ENCODE measurements around the gene ARHGAP25.

Gene ARHGAP25

DNA sequence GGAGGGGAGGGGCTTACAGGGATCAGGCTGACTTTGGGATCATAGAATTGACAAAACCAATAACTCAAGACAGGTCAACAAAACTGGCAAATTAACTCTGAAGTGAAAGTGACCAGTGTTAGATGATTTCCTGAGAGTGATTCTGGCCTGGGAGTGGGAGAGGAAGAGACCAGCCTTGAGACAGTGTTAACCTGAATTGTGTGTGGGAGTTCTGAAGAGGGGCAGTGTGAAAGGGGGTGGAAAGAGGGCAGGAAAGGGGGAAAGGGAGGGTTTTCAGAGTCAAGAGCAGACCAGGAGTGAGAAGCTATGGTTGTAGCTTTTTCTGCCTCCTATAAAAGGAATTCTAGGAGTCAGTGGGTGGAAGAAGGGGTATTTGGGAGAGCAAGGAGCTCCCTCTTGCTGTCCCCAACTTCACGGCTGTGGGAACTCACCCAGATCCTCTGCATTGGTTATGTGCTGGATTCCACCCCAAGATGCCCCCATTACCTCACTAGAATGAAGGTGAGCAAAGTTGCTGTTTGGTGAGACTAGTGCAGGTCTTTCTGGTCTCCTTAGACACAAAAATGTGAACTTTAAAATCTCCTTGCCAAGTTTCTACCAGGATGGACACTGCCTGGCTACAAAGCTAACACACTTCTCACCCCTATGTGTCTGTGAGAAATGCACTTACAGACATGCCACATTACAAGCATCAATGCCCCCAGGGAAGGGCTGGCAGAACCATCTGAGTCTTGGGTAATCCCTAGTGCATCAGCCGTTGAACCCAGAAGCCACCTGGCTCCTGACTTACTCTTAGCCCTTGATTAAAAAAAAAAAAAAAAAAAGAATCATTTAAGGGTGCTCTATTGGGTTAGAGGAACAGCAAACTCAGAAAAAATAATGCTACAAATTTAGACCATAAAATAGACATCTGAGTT, 75.0 kb downstream of the ARHGAP25 start:
- no peak for FAIRE-seq
- no peak for DNase-seq (ENCODE audit: insufficient read length)
- no peak for TF ChIP-seq POLR2A (IDR thresholded peaks at IDR 0.05; ENCODE audit: low read depth, low read length)
- no peak for TF ChIP-seq POLR2AphosphoS5 (IDR thresholded peaks at IDR 0.05; ENCODE audit: low read depth, low read length)
- no peak for TF ChIP-seq TAF1 (IDR thresholded peaks at IDR 0.05; ENCODE audit: borderline replicate concordance, low read depth, low read length)

DNA sequence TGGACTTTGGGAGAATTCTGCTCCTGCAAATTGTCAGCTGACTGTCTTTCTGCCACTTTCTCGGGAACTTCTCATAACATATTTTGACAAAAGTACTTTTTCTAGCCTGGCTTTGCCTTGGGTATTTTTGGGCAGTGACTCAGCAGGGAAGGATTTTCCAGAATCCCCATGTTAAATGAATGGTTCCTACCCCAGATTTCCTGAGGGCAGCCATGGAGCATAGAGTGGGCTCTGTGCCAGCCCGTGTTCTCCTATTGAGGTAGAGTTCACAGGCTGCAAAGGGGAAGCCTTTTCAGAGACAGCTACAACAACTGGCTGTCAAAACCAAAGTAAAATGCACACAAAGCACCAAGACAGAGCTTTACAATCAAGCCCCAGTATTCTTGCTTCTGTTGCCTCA, 76.8 kb downstream of the ARHGAP25 start:
- TF ChIP-seq POLR2A (IDR thresholded peaks at IDR 0.05; ENCODE audit: low read depth, low read length) (no peak), TAF1 (IDR thresholded peaks at IDR 0.05; ENCODE audit: borderline replicate concordance, low read depth, low read length) (no peak), POLR2AphosphoS5 (IDR thresholded peaks at IDR 0.05; ENCODE audit: low read depth, low read length) (no peak)
- FAIRE-seq: no peak
- no peak for DNase-seq (ENCODE audit: insufficient read length)

DNA sequence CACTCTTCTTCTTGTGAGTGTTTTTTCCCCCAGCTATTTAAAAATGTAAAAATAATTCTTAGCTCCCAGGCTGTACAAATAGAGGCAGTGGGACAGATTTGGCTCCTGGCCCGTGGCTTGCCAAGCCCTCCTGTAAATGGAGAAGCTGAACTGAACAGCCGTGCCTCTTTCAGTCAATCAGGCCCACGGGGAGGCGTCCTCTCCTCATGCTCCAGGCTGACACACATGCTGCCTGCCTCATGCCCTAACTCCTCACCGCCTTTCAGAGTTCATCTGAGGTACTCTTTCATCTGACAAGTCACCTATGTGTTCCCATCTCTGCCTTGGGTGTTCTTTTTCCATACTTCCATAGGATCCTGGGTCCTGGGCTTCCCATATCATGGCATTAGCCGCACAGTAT, 77.6 kb downstream of the ARHGAP25 start:
- no peak for FAIRE-seq
- DNase-seq (ENCODE audit: insufficient read length): no peak
- TF ChIP-seq TAF1 (IDR thresholded peaks at IDR 0.05; ENCODE audit: borderline replicate concordance, low read depth, low read length): no peak
- no peak for TF ChIP-seq POLR2AphosphoS5 (IDR thresholded peaks at IDR 0.05; ENCODE audit: low read depth, low read length)
- no peak for TF ChIP-seq POLR2A (IDR thresholded peaks at IDR 0.05; ENCODE audit: low read depth, low read length)

DNA sequence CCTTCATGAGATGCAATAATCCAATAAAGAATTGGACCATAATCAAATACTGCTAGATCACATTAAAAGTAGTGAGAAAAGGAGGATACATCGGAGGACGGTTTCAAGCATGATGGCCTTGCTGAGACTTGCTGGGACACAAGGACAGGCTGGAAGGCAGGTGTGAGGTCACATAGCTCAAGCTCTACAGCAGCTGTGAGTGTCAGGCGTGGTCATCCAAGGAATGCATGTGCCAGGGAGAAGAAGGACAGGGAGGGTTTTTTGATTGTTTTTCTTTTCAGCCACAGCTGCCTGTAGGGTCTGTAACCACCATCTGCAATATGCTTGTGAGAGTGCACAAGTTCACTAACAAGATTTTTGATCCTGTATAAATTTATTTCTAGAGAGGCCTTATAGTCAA, 79.0 kb downstream of the ARHGAP25 start:
- DNase-seq (ENCODE audit: insufficient read length) (no peak), FAIRE-seq (no peak)
- no peak for TF ChIP-seq TAF1 (IDR thresholded peaks at IDR 0.05; ENCODE audit: borderline replicate concordance, low read depth, low read length)

DNA sequence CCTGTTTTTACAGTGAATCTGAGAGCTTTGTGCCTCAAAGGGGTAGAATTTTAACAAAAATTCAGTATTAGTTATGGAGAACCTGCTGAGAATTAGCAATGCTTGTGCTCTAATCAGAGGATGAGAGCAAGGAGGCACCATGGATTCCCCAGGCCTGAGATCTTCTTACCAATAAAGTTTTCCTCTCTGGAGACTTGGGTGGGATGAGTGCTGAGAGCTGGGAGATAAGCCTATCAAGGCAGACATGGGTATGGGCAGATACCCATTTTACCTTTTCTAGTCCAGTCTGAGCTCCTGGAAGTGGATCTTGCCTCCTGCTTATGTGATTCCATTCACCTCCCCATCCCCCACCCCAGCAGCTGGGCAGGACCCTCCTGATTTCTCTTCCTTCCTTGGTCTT, 82.7 kb downstream of the ARHGAP25 start:
- DNase-seq (ENCODE audit: insufficient read length) (no peak), FAIRE-seq (no peak)
- TF ChIP-seq POLR2A (IDR thresholded peaks at IDR 0.05; ENCODE audit: low read depth, low read length): no peak
- TF ChIP-seq TAF1 (IDR thresholded peaks at IDR 0.05; ENCODE audit: borderline replicate concordance, low read depth, low read length): no peak
- no peak for TF ChIP-seq POLR2AphosphoS5 (IDR thresholded peaks at IDR 0.05; ENCODE audit: low read depth, low read length)

DNA sequence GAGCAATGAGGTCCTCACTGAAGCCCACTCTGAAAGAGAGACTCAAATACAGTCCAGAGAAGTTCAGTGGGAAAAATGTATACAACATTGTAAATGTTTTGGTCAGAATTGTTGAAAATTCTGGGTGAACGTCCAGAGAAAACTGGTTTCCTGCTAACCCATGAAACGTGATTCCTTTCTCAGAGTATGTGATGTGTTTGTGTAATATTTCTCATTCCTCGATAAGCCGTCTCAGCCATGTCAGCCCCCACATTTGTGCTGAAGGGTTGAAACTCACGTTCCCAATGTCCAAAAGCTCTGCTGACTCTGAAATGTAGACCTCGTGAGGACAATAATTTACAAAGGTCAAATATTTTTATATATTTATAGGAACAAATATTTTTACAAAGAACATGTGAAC, 84.9 kb downstream of the ARHGAP25 start:
- TF ChIP-seq TAF1 (IDR thresholded peaks at IDR 0.05; ENCODE audit: borderline replicate concordance, low read depth, low read length): no peak
- no peak for TF ChIP-seq POLR2AphosphoS5 (IDR thresholded peaks at IDR 0.05; ENCODE audit: low read depth, low read length)
- TF ChIP-seq POLR2A (IDR thresholded peaks at IDR 0.05; ENCODE audit: low read depth, low read length): no peak
- FAIRE-seq (no peak), DNase-seq (ENCODE audit: insufficient read length) (no peak)

DNA sequence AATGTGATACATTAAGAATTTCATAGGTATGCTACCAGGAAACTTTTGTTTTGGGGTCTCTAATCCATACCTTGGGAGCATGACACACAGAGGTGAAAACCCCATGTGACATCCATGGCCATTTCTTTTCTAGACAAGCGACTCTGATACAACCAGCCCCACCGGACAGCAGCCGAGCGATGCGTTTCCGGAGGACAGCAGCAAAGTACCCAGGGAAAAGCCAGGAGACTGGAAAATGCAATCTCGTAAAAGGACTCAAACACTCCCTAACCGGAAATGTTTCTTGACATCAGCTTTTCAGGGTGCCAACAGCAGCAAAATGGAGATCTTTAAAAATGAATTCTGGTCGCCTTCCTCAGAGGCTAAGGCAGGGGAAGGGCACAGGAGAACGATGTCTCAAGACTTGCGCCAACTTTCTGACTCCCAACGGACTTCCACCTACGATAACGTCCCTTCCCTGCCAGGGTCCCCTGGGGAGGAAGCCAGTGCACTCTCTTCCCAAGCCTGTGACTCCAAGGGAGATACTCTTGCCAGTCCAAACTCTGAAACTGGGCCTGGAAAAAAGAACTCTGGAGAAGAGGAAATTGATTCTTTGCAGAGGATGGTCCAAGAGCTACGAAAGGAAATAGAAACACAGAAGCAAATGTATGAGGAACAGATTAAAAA, 87.7 kb downstream of the ARHGAP25 start:
- no peak for FAIRE-seq
- TF ChIP-seq POLR2AphosphoS5 (IDR thresholded peaks at IDR 0.05; ENCODE audit: low read depth, low read length) (no peak), TAF1 (IDR thresholded peaks at IDR 0.05; ENCODE audit: borderline replicate concordance, low read depth, low read length) (no peak), POLR2A (IDR thresholded peaks at IDR 0.05; ENCODE audit: low read depth, low read length) (no peak)
- DNase-seq (ENCODE audit: insufficient read length): no peak

DNA sequence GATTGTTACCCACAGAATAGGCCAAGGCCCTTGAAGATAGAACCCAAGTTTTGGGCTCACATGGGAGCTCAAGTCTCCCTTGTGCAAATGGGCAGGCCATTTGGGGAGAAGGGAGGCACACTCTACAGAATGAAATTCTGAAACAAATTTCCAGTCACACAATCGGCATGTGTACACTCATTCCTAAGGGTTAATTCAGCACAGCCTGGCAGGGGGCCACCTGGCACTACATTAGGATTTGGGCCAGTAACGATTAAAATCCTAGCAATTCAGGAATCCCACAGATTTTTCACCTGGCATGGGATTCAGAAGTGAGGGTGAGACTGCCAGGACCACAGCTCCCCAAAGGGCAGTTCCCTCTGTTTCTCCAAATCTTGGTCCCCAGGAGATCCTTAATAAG, 90.2 kb downstream of the ARHGAP25 start:
- no peak for TF ChIP-seq POLR2A (IDR thresholded peaks at IDR 0.05; ENCODE audit: low read depth, low read length)
- no peak for TF ChIP-seq POLR2AphosphoS5 (IDR thresholded peaks at IDR 0.05; ENCODE audit: low read depth, low read length)
- no peak for TF ChIP-seq TAF1 (IDR thresholded peaks at IDR 0.05; ENCODE audit: borderline replicate concordance, low read depth, low read length)
- DNase-seq (ENCODE audit: insufficient read length): no peak
- no peak for FAIRE-seq

DNA sequence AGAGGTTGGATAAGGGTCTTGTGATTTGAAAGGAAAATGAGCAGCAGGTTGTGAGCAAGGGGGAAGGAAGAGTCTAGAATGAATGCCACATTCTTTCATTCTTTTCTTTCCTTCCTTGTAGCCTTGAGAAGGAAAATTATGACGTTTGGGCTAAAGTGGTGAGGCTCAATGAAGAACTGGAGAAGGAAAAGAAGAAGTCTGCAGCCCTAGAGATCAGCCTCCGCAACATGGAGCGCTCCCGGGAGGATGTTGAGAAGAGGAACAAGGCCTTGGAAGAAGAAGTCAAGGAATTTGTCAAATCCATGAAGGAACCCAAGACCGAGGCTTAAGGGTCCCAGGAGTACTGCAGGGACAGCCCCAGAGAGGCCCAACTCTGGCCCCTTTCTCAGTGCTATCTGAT, 91.3 kb downstream of the ARHGAP25 start:
- TF ChIP-seq TAF1 (IDR thresholded peaks at IDR 0.05; ENCODE audit: borderline replicate concordance, low read depth, low read length): no peak
- TF ChIP-seq POLR2A (IDR thresholded peaks at IDR 0.05; ENCODE audit: low read depth, low read length): no peak
- FAIRE-seq (no peak), DNase-seq (ENCODE audit: insufficient read length) (no peak)

DNA sequence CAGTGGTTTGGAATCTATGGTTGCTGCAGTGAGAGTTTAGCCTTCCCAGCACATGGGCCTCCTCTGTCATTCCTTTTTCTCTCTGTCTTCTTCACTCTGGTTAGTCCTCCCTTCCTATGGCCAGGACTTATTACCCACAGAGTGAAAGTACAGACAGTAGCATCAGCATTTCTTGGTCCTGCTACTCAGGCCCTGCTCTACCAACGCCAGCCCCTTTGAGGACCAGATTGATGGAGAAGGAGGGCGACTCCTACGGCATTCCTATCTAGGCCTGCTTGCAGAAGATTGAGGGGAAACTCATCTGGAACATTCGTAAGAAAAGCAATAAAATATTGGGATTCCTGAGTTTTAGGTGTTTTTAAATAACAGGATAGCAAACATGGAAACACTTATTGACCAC, 93.1 kb downstream of the ARHGAP25 start:
- DNase-seq (ENCODE audit: insufficient read length) (no peak), FAIRE-seq (no peak)
- no peak for TF ChIP-seq POLR2A (IDR thresholded peaks at IDR 0.05; ENCODE audit: low read depth, low read length)
- no peak for TF ChIP-seq TAF1 (IDR thresholded peaks at IDR 0.05; ENCODE audit: borderline replicate concordance, low read depth, low read length)
- no peak for TF ChIP-seq POLR2AphosphoS5 (IDR thresholded peaks at IDR 0.05; ENCODE audit: low read depth, low read length)

DNA sequence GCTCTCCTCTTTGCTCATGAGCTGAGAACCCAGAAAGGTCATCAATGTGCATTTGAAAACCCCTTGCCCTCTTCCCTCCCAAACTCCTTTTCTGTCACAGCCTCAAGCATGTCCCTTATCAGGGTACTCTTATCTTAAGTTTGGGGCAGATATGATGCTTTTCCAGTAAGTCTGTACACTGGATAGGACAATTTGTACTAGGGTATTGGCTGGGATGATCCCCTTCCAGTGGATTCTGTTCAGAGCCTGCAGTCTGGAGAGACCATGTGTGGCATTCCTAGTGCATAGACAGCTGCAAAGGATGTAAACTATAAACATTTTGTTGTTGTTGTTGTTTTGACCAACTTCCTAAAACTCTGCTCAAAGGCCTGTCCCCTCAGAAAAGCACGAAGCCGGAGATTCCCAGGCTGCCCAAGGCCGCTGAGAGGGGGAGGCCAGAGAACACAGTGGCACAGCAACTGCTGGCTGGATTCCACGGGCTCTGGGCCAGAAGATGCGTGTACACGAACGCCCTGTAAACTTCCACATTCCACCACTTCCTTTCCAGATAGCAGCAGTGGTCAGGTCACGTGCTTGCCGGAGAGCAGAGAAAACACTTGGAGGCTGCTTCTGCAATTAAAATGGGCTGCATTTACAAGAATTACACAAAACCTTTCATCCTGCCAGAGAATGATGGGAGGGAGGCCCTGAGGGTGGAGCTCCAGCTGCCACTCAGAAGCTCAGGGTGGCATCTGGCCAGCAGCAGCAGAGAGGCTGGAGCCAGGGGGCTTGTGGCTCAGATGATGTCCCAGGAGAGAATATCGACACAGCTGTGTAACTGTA, 94.5 kb downstream of the ARHGAP25 start:
- no peak for FAIRE-seq
- DNase-seq (ENCODE audit: insufficient read length): no peak
- TF ChIP-seq TAF1 (IDR thresholded peaks at IDR 0.05; ENCODE audit: borderline replicate concordance, low read depth, low read length) (no peak), POLR2A (IDR thresholded peaks at IDR 0.05; ENCODE audit: low read depth, low read length) (no peak), POLR2AphosphoS5 (IDR thresholded peaks at IDR 0.05; ENCODE audit: low read depth, low read length) (no peak)

Data from GM12892 (cell line).